Measurements from ENCODE around the gene CCDC15. TPM values are rescaled to one million over a fixed set of nuclear protein-coding genes. Genes with fewer than 3 reads are reported as not detected.
"Not testable (repeated sequence)": the region's sequence is repeated elsewhere in the genome, so short reads cannot be mapped to it uniquely, and the experiment has no call there.

The CCDC15 gene
- total RNA-seq, 2 experiments from 2014 or later: 4.2 to 4.8 TPM

DNA sequence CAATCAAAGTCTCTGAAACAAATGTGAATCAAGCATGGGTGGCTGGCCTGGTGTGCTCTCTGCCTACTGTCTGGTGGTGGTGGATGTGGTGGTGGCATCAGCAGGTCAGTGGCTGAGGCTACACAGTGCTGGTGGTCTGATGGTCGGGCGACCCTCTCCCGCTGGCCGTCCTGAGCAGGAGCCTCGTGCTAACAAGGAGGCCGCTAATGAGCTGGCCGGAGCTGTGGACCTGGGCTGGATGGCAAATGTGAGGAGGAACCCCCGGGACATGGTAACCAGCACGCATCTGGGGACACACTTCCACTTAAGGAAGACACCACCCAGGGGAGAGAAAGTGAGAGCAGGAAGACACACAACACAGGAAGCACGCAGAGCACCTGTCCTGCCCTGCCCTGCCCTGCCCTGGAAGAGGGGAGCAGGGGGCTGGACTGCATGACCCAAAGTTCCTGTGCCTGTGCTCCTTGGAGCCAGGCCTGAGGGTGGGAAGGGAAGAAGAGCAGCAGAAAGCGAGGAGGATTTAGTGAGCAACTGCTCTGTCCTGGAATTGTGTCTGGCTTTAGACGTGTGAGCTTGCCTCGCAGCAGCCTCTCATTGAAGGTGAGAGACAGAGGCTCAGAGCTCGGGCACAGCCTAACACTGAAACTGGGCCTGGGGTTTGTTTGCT is 132.8 kb downstream of the CCDC15 start:
- no peaks in the 10 kb centered on the region for H3K27me3 Mint-ChIP-seq
- CTCF ChIA-PET: no interaction called here
- intact Hi-C loops (cut with micrococcal nuclease): no loop called here
- H3K36me3 Mint-ChIP-seq (ENCODE audit: low read depth): no peaks in the 10 kb centered on the region
- no peak for ATAC-seq
- TF ChIP-seq, protein P1, sequence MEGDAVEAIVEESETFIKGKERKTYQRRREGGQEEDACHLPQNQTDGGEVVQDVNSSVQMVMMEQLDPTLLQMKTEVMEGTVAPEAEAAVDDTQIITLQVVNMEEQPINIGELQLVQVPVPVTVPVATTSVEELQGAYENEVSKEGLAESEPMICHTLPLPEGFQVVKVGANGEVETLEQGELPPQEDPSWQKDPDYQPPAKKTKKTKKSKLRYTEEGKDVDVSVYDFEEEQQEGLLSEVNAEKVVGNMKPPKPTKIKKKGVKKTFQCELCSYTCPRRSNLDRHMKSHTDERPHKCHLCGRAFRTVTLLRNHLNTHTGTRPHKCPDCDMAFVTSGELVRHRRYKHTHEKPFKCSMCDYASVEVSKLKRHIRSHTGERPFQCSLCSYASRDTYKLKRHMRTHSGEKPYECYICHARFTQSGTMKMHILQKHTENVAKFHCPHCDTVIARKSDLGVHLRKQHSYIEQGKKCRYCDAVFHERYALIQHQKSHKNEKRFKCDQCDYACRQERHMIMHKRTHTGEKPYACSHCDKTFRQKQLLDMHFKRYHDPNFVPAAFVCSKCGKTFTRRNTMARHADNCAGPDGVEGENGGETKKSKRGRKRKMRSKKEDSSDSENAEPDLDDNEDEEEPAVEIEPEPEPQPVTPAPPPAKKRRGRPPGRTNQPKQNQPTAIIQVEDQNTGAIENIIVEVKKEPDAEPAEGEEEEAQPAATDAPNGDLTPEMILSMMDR (IDR thresholded peaks at IDR 0.05): no peak
- DNase-seq: no peak
- POLR2A ChIA-PET: no interaction called here
- no peaks in the 10 kb centered on the region for H3K9me3 Mint-ChIP-seq
- H3K27ac Mint-ChIP-seq: no peak overlapping the region
- H3K4me1 Mint-ChIP-seq (ENCODE audit: low read depth): peaks cover 5% of the 10 kb centered on the region
- H3K4me3 Mint-ChIP-seq: no peak overlapping the region

DNA sequence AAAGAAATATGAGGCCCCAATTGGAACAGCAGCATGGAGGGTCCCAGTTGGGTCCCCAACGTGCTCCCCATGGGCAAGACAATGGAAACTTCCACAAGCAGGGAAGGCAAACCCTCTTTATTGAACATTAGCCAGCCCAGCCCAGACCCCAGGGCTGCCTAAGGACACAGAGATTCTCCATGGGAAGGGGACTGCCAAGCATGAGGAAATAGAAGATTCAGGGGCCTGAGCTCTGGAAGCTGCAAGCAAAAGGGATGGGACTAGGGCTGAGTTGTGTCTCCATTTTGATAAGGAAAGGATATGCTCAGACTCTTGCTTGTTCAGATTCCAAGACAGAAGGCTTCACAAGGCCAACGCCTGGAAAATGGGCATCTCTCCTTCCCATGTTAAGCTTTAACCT is 134.1 kb downstream of the CCDC15 start:
- no peak for DNase-seq
- CTCF ChIA-PET: interaction anchor here (0.8 to 1.1 kb wide), 2 partner anchors 54 to 56 kb away, joined by 3 to 5 read pairs; no protein-coding TSS in a partner anchor
- intact Hi-C loops (cut with micrococcal nuclease): no loop called here
- no peaks in the 10 kb centered on the region for H3K27me3 Mint-ChIP-seq
- ATAC-seq: no peak
- no peaks in the 10 kb centered on the region for H3K36me3 Mint-ChIP-seq (ENCODE audit: low read depth)
- no peaks in the 10 kb centered on the region for H3K9me3 Mint-ChIP-seq
- no peak overlapping the region for H3K4me3 Mint-ChIP-seq
- peaks cover 5% of the 10 kb centered on the region for H3K4me1 Mint-ChIP-seq (ENCODE audit: low read depth)
- POLR2A ChIA-PET: no interaction called here
- TF ChIP-seq, protein P1 (IDR thresholded peaks at IDR 0.05): no peak
- no peak overlapping the region for H3K27ac Mint-ChIP-seq

DNA sequence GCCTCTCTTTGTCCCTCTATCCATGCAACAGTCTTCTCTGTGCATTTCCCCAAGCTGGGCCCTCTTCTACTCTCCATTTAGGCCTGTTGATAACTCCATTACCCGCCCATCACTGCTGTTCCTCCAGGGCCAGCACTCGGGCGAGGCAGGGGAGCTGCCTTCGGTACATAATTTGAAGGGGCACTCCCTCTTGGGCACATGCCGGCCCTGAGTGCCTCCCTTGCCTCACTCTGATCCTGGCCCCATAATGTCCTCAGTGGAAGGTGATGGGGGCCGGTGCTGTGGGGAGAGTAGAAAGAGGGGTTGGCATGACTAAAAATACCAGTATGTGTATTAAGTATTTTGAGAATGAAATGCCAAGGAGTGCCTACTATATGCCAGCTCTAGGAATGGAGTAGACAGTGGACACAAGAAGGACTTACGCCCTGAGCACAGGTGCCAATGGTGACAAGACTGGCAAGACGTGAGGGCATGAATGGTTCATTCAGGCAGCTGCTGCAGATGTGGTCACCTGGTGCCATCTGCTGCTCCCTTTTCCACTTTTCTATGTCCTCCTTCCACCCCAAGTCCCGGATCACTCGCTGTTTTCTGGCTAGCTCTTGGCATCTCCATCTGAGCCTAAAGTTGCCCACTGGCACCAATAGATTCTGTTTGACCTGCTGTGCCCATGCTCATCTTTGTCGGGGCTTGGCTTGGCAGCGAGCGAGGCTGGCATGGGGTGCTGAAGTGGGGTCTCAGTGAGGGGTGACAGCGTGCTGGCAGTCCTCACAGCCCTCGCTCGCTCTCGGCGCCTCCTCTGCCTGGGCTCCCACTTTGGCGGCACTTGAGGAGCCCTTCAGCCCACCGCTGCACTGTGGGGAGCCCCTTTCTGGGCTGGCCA is 134.8 kb downstream of the CCDC15 start:
- H3K4me1 Mint-ChIP-seq (ENCODE audit: low read depth): peaks cover 5% of the 10 kb centered on the region
- H3K4me3 Mint-ChIP-seq: no peak overlapping the region
- H3K9me3 Mint-ChIP-seq: no peaks in the 10 kb centered on the region
- TF ChIP-seq, protein P1 (IDR thresholded peaks at IDR 0.05): no peak
- ChIA-PET CTCF (interaction anchor here (1.1 kb wide), 1 partner anchor 53 kb away, joined by 5 read pairs; no protein-coding TSS in a partner anchor), POLR2A (interaction anchor here (0.6 kb wide), 1 partner anchor 78 kb away, joined by 3 read pairs; no protein-coding TSS in a partner anchor)
- intact Hi-C loops (cut with micrococcal nuclease): no loop called here
- no peaks in the 10 kb centered on the region for H3K27me3 Mint-ChIP-seq
- no peak for ATAC-seq
- no peak overlapping the region for H3K27ac Mint-ChIP-seq
- H3K36me3 Mint-ChIP-seq (ENCODE audit: low read depth): no peaks in the 10 kb centered on the region
- no peak for DNase-seq

DNA sequence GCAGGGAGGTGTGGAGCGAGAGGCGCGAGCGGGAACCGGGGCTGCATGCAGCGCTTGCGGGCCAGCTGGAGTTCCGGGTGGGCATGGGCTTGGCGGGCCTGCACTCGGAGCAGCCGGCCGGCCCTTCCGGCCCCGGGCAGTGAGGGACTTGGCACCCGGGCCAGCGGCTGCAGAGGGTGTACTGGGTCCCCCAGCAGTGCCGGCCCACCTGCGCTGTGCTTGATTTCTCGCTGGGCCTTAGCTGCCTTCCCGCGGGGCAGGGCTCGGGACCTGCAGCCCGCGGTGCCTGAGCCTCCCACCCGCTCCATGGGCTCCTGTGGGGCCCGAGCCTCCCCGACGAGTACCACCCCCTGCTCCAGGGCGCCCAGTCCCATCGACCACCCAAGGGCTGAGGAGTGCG is 135.5 kb downstream of the CCDC15 start:
- H3K36me3 Mint-ChIP-seq (ENCODE audit: low read depth); H3K4me1 Mint-ChIP-seq (ENCODE audit: low read depth); H3K9me3 Mint-ChIP-seq; H3K27me3 Mint-ChIP-seq; H3K4me3 Mint-ChIP-seq; H3K27ac Mint-ChIP-seq; ATAC-seq; intact Hi-C loops (cut with micrococcal nuclease); DNase-seq: not testable (repeated sequence)
- POLR2A ChIA-PET: interaction anchor here (0.6 kb wide), 1 partner anchor 79 kb away, joined by 3 read pairs; no protein-coding TSS in a partner anchor
- CTCF ChIA-PET: interaction anchor here (1.1 to 3.1 kb wide), 2 partner anchors 52 to 53 kb away, joined by 5 to 35 read pairs; no protein-coding TSS in a partner anchor

DNA sequence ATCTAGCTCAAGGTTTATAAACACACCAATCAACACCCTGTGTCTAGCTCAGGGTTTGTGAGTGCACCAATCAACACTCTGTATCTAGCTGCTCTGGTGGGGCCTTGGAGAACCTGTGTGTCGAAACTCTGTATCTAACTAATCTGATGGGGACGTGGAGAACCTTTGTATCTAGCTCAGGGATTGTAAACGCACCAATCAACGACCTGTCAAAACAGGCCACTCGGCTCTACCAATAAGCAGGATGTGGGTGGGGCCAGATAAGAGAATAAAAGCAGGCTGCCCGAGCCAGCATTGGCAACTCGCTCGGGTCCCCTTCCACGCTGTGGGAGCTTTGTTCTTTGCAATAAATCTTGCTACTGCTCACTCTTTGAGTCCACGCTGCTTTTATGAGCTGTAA is 136.1 kb downstream of the CCDC15 start:
- H3K27me3 Mint-ChIP-seq; ATAC-seq; H3K36me3 Mint-ChIP-seq (ENCODE audit: low read depth); H3K4me1 Mint-ChIP-seq (ENCODE audit: low read depth); H3K27ac Mint-ChIP-seq; H3K4me3 Mint-ChIP-seq; H3K9me3 Mint-ChIP-seq; DNase-seq; POLR2A ChIA-PET: not testable (repeated sequence)
- CTCF ChIA-PET: interaction anchor here (1.0 to 3.1 kb wide), 5 partner anchors 18 to 256 kb away, joined by 3 to 35 read pairs (median 22); partner anchors contain the start of gene TMEM218
- intact Hi-C loops (cut with micrococcal nuclease): loop anchor here (5.0 kb wide), 1 partner anchor 52 kb away; no protein-coding TSS in a partner anchor
